Fibroblast of mammary gland (primary cell): Measurements from ENCODE around the gene CATSPERZ.
A peak's percentile ranks its signal among the peaks of the same experiment; 100 is the strongest.

Experiments used
- DNase-seq: peaks from one replicate; pipeline ENCODE4 v3.0.0-alpha.2; 2010; ENCODE audit warnings: low read depth
- H3K4me3 ChIP-seq: 2 replicates; pipeline ENCODE4 v1.5.1; 2011; ENCODE audit warnings: low read depth, mild to moderate bottlenecking, low read length, moderate library complexity; ENCODE audit not compliant: control insufficient read depth
- TF ChIP-seq, protein P1 (sequence below): conservative IDR thresholded peaks from 2 replicates; pipeline ENCODE4 v1.5.1; 2011; ENCODE audit warnings: low read depth, low read length, inconsistent platforms; ENCODE audit not compliant: control insufficient read depth, insufficient read depth

CATSPERZ gene

DNA sequence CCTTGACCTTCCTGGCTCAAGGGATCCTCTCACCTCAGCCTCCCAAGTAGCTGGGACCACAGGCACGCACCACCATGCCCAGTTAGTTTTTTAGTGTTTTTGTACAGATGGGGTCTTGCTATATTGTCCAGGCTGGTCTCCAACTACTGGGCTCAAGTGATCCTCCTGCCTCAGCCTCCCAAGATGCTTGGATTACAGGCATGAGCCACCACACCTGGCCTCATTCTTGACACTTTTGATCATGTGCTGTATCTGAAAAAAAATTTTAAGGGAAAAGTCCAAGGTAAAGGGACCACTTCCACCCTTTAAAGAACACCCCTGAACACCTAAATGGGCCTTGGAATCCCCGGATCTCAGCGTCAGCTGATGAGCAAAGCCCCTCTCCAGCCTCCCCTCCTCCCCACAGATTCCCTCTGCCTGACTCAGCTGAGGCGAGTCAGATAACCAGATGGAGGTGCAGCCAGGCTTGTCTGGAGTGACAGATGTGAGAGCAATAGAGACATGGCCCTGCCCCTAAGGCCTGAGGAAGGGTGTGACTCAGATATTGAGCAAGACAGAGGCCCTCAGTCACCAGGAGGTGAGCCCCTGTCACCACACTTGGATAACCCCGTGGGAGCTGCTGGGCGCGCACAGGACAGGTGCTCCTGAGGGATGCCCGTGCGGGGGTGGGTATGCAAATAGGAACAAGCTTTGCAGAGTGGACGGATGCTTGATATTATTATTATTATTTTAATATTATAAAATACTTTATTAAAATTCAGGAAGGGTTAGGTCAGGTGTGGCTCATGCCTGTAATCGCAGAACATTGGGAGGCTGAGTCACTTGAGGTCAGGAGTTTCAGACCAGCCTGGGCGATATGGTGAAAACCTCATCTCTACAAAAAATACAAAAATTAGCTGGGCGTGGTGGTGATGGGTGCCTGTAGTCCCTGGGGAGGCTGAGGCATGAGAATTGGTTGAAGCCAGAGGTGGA, 34.9 kb downstream of the CATSPERZ start:
- peak; percentile 94 for DNase-seq
- H3K4me3 ChIP-seq, result no peak overlapping the region
- TF ChIP-seq, protein P1, sequence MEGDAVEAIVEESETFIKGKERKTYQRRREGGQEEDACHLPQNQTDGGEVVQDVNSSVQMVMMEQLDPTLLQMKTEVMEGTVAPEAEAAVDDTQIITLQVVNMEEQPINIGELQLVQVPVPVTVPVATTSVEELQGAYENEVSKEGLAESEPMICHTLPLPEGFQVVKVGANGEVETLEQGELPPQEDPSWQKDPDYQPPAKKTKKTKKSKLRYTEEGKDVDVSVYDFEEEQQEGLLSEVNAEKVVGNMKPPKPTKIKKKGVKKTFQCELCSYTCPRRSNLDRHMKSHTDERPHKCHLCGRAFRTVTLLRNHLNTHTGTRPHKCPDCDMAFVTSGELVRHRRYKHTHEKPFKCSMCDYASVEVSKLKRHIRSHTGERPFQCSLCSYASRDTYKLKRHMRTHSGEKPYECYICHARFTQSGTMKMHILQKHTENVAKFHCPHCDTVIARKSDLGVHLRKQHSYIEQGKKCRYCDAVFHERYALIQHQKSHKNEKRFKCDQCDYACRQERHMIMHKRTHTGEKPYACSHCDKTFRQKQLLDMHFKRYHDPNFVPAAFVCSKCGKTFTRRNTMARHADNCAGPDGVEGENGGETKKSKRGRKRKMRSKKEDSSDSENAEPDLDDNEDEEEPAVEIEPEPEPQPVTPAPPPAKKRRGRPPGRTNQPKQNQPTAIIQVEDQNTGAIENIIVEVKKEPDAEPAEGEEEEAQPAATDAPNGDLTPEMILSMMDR, result no peak

- peak; percentile 49 for DNase-seq
- no peak overlapping the region for H3K4me3 ChIP-seq
- TF ChIP-seq, protein P1, result no peak
Observed at GRCh38 chr11:64337538-64338249, 37.5 kb downstream of the CATSPERZ start.

DNA sequence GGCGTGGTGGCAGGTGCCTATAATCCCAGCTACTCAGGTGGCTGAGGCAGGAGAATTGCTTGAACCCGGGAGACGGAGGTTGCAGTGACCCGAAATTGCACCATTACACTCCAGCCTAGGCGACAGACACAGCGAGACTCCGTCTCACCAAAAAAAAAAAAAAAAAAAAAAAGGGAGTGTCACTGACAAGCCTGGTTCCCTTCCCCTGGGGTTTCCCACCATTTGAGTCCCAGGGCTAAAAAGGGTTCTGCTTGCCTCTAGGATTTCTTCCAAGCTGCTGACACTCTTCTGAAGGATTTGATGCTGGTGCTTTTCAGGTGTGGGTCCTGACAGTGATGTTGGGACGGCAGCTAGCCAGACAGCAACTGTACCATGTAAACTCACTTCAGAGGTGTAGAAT, 38.6 kb downstream of the CATSPERZ start:
- no peak overlapping the region for H3K4me3 ChIP-seq
- DNase-seq, result no peak
- TF ChIP-seq, protein P1, result no peak

DNA sequence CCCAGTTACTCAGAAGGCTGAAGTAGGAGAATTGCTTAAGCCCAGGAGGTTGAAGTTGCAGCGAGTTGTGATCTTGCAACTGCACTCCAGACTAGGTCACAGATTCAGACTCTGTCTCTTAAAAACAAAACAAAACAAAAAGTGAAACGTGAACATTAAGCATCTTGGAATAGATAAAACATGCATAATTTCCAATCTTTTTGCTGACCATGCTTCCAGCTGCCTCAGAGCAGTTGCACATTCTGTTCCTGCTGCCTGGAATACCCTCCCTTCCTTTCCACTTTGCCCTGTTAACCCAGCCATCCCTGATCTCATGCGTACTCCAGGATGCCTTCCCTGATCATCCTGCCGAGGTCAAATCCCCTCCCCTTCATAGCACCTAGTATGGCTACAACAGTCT, 39.1 kb downstream of the CATSPERZ start:
- TF ChIP-seq, protein P1, result no peak
- no peak for DNase-seq

GRCh38 chr11:64339754-64340408, 39.7 kb downstream of the CATSPERZ start, which contains the start of gene CCDC88B:
TSS of gene CCDC88B (plus strand) at chr11:64340204. CDS start at chr11:64340267, 63 bp downstream.
- no peak within 1 kb of the TSS for H3K4me3 ChIP-seq
- no peak for DNase-seq
- TF ChIP-seq, protein P1, result no peak

More for the DNA sequence above, 39.1 kb downstream of the CATSPERZ start:
- no peak overlapping the region for H3K4me3 ChIP-seq

DNA sequence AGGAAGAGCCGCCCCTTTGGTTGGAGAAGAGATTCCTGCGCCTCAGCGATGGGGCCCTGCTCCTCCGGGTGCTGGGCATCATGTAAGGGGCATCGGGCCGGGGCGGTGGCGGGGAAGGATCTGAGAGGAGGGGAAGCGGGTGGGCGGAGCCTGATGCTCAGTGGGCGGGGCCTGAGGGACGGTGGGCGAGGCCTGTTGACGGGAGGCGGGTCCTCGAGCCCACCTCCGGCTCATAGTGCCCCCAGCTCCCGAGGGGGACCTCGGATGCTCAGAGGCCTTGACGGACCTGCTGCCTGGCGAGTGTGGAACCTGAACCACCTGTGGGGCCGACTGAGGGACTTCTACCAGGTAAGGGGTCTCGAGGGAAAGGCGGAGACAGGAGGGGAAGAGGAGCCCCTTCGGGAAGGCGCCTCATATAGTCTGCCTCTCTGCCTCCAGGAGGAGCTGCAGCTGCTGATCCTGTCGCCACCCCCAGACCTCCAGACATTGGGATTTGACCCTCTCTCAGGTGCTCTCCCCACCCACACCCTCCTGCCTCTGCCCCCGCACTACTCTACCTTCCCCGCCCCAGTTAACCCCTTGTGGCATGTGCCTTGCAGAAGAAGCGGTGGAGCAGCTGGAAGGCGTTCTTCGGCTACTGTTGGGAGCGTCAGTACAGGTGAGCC, 40.6 kb downstream of the CATSPERZ start:
- no peak for DNase-seq
- TF ChIP-seq, protein P1, result no peak
- H3K4me3 ChIP-seq, result no peak overlapping the region
